HG03520 (cell line): Measurements from ENCODE around the gene TMEM182.

ENCODE experiments used
- ATAC-seq: cut with Tn5 transposase; IDR thresholded peaks from one replicate; pipeline ENCODE4 v1.9.1; 2021; ENCODE audit warnings: mild to moderate bottlenecking, moderate library complexity; ENCODE audit not compliant: unreplicated experiment

Gene TMEM182

GRCh38 chr2:102801098-102801718 lies 39.4 kb downstream of the TMEM182 start:
- no peak for ATAC-seq

DNA sequence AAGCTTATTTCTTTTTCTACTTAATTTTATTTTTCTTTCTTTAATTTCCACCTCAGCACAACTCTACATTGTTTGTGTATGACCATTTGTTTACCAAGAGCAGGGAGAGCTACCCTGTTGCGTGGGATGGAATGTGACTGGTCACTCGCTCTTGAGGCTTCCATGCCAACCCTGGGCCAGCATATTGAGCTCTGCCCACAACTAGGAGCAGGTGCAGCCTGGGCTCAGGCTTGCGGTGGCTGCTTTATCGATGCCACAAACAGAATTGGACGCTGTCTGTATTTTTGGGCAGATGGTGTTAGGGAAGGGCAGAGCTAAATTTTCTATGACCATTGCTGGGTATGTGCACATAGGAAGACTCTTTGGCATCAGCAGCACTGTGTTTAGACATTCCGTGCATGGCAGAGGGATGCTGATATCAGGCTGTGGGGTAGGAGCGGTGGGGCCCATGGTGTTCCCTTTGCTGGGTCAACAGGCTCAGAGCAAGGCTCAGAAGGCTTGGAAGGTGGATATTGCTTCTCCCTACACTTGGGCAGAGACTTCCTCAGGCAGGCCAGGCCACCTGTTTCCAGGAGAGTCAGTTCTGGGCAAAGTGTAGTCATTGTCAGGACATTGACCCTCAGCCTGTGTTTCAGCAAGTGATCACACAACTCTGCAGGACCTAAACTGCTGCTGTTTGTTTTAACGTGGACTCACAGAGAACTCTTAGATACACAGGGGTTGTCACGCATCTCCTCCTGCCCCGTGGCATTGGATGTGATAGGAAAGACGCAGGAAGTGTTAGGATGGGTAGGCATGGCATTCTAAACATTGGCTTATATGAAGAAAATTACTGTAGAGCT lies 40.2 kb downstream of the TMEM182 start:
- no peak for ATAC-seq

DNA sequence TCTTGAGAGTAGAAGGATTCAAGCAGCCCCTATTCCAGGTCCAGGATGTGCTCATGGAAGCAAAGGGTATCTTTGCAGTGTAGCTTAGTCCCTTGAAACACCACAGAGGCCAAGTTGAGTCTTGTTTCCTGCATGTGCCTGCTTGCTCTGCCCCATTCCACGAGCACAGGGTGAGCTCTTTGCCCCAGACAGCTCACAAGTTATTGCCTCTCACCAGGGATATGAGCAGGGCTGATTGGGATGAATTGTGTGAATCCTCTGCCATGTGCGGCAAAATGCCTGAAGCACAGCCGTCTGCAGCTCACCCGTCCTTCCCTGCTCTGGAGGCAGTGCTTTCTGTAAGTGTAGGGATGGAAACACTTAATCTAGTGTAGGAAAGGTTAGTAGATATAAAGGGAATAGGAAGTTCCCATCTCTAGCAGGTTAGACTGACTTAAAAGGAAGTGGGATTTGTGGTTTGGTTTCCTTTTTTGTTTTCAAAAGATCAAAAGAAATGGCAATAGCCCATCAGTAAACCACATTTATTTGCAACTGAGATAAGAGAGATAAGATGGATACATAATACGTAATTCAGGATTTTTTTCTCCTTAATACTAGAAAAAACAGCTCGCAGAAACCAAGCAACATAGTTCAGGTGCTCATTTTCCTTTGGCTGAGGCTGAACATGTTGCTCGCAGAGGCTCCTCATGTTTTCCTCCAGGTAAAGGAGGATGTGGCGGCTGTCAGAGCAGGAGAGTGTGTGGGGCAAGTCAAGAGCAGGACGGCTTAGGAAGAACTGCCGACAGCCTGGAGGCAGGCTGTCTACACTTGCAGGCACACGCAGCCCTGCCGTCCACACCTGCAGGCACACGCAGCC lies 41.4 kb downstream of the TMEM182 start:
- ATAC-seq: no peak

GRCh38 chr2:102803897-102804217 lies 42.0 kb downstream of the TMEM182 start:
- no peak for ATAC-seq

- peak; percentile 83 for ATAC-seq
These were observed 44.5 kb downstream of the TMEM182 start for GRCh38 chr2:102806250-102806837.

DNA sequence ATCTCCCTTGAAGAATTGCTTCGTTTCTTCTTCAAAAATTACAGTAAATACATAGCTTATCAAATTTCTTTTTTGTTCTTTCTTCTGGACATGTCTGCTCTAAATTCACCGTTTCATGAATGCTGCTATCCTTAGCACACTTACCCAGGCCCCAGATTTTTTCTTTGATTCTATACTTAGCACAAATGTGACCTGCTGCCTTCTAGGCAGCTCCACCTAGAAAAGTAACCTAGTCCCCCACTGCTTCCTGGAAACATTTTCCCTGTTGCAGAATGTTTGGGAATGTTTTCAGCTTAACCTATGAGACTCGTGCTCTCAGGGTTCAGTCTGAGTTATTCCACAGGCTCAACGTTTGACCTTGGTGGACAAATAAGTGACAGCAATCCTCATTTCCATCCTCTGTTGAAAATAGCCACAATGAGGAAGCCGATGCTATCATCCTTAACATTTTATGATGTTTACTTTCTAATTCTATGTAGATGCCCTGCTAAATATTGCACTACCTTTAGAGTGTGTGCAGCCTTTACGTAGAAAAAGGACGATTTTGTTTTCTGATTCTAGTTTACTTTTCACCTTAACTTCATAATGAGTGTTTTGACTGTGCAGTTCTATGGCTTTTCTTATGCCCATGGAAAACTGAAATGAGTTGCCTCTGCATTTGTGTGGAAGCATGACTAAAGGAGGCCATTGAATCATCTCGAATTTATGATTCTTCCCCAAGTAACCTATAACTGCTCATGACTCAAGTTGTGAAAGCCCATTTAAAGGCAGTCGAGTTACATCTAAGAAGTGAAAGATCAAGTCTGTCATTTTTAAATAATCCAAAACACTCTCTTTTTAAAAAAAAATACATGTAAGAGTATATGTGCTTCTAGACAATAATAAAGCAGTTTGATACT lies 47.7 kb downstream of the TMEM182 start:
- ATAC-seq: no peak

GRCh38 chr2:102815285-102815684 lies 53.5 kb downstream of the TMEM182 start:
- ATAC-seq: no peak

DNA sequence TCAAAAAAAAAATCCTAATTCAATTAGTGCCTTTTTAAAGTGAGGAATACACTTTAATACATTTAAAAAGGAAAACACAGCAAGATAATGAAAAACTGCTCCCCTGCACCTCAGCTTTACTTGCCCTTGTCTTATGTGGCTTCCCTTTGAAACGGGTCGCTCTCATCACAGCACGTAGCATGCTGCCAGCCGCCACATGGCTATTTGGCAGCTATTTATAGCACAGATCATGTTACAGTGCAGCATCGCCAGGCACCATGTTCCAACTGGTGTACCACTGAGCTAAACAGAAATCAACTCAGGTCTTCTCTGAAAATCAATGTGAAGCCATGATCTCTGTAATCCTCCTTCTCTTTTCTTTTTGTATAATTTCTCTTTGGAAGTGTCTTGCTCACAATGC lies 65.1 kb downstream of the TMEM182 start:
- no peak for ATAC-seq

DNA sequence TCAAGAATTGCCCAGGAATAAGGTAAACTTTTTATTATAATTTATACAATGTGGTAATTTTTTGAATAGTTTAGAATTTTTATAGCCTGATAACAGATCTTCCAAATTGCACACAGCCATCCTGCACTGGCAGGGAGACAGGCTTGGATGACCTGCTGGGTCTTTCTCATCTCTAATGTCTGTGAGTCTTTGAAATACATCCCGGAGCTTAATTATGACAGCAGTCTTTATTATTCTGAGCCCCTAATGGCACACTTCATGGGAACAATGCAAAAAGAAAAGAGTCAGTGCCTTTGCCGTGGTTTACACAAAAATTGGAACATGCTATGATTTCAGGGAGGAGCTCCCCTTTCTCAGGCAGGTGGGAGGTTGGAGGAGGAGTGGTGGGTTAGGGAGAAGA lies 71.0 kb downstream of the TMEM182 start:
- ATAC-seq: no peak

DNA sequence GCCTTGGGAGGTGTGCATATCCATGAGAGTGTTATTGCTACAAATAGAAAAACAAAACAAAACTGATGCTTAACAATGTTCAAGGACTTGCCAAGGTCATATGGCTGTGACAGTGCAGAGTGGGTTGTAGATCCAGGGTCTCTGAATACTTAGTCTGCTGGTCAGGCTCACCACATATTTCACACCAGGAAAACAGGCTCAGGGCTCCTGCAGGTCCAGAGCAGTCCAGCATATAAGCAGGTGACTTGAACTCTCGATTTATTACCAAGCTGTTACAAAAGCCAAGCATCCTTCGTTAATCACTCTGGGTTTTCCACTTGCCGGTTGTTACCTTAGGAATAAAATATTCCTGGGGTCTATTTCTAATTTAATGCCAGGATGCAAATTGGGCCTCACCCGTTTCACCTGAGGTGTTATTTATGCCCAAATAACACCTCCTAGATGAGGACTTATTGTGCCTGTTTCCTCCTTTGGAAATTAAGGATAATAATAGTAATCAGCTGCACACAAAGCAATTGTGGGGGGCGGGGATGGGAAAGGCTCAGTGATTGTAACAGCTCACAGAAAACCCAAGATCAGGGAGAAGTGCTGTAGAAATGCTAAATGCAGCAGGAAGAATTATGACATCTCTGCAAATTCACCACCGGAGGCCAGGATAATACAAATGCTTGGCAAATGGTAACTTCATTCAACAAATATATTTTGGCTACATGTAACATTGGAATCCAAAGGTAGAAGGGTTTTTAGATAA lies 72.9 kb downstream of the TMEM182 start:
- no peak for ATAC-seq

GRCh38 chr2:102837626-102838198 lies 75.9 kb downstream of the TMEM182 start:
- ATAC-seq: no peak

DNA sequence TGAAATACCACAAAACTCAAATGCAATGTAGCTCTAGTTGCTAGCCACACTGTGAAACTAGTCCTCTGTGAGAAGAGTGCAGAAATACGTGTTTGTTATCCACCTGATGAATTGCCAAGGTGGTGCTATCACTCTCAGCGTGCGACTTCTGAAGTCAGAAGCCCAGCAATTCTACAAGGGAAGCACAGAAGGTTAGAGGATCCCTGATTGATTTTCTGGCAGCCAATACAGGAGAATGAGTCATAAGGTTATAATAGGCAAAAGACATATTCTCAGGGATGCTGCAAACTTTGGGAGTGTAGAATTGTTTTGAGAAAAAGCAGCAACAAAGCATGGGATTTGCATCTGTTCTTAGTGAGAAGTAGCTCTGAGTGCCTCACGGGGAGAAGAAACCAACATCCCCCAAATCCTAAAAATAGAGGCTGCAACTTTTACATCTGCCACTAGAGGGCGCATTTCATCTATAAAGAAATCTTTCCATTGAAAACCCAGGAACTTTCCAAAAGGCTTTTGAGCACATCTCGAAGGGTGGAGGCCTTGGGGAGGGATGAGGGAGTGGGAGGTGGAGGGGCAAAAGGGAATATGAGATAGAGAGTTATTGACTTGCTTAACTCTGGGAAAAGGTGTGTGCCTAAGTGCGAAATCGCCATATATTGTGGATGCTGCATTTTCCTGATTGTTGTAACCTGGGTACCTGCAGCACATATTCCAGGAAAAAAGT lies 78.0 kb downstream of the TMEM182 start:
- no peak for ATAC-seq

DNA sequence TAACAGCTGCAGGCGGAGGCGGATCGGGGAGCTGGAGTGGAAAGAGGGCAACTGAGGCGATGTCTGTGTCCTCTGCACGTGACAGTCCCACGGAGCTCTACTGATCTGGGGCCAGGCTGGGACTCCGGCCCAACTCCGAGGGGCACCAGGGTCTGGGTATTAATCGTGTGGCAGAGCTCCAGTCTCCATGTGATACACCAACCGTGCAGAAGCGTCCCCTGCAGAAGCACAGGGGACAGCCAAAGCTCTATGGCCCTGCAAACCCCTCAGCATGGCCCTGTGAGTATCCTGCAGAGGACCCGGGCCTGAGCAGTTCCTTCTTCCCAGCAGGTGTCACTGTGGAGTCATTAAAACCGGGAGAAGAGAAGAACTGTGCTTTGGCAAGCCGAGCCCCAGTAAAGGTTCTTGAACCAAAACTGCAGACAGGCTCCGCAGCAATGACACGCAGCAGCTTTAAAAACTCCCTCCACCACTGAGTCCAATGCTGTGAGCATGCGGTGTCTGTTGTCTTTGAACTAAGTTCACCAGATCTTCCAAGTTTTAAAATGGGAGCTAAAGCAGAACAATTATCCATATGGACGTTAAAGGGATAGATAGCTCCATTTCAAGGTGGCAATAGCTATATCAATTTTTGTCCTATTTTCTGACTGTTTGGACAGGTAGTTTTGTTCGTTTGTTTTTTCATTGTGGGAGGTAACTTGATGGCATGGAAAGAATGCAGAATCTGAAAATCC lies 79.4 kb downstream of the TMEM182 start:
- peak; percentile 80 for ATAC-seq

GRCh38 chr2:102843764-102844443 lies 82.1 kb downstream of the TMEM182 start:
- ATAC-seq: no peak

- ATAC-seq: no peak
These were observed 83.1 kb downstream of the TMEM182 start for GRCh38 chr2:102844911-102845310.

- no peak for ATAC-seq
These were observed 86.6 kb downstream of the TMEM182 start for GRCh38 chr2:102848366-102848839.

GRCh38 chr2:102850888-102851287 lies 89.1 kb downstream of the TMEM182 start:
- ATAC-seq: no peak
